ENCODE data around the gene AHCYL1. TPM values are rescaled to one million over a fixed set of nuclear protein-coding genes. Genes with fewer than 3 reads are reported as not detected.

AHCYL1 gene
- total and polyA plus RNA-seq, 2 donors (not counting 3 experiments of a cell fraction or from before 2014, with no cell fraction given): 49.2 to 74.2 TPM

DNA sequence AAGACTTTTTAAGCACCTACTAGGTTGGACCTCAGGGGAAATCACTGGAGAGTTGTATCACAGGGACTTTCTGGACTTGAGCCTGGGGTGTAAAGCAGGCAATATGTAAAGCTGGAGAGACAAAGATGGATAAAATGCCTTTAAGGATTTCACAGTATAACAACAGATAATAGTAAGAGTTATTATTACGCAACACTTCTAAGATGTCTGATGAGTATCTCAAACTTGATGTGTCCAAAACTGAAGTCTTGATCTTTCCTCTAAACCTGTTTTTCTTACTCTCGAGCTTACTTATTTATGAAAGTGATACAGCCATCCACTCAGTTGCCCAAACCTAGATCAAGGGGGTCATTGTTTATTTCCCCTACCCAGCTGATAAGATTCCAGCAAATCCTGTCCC, 47.8 kb downstream of the AHCYL1 start:
- Histone ChIP-seq H3K4me3 (replicated peaks in 1 of 3; ENCODE audit: insufficient read depth in 1 of 3, low read depth in 1 of 3, low read length in 3 of 3) (no peak overlapping the region), H3K79me2 (ENCODE audit: control insufficient read depth, insufficient read depth, low read length) (peaks cover 25% of the 10 kb centered on the region), H3K9ac (replicated peaks; ENCODE audit: extremely low read depth, insufficient read depth, low read length) (no peak overlapping the region), H3K9me3 (replicated peaks; ENCODE audit: control insufficient read depth, insufficient read depth, low read length) (no peaks in the 10 kb centered on the region), H3K4me1 (ENCODE audit: control insufficient read depth, extremely low read depth, insufficient read depth, low read length) (peaks cover 9% of the 10 kb centered on the region), H3K36me3 (ENCODE audit: control insufficient read depth in 2 of 2, extremely low read depth in 1 of 2, insufficient read depth in 2 of 2, low read length in 2 of 2) (no peaks in the 10 kb centered on the region), H3K4me2 (ENCODE audit: insufficient read depth, low read length) (no peak overlapping the region), H2AFZ (ENCODE audit: low read depth, low read length) (no peak overlapping the region), H3K27me3 (ENCODE audit: control insufficient read depth in 2 of 2, insufficient read depth in 2 of 2, low read length in 2 of 2) (no peaks in the 10 kb centered on the region), H3K27ac (ENCODE audit: insufficient read depth, low read depth, low read length) (no peak overlapping the region), H4K20me1 (replicated peaks; ENCODE audit: control insufficient read depth, extremely low read depth, insufficient read depth, low read length) (no peaks in the 10 kb centered on the region), H3K9me1 (replicated peaks; ENCODE audit: control insufficient read depth, extremely low read depth, insufficient read depth, low read length) (no peaks in the 10 kb centered on the region)
- ChIA-PET POLR2A (no interaction called here), CTCF (interaction anchor here (0.9 kb wide), 1 partner anchor 428 kb away, joined by 4 read pairs; no protein-coding TSS in a partner anchor)
- DNase-seq (ENCODE audit: low read depth, low spot score) (no peak), FAIRE-seq (no peak)
- dilution Hi-C loops (cut with MboI; ENCODE audit: extremely low pct_ligation_motif_present, low sequenced_read_pairs): no loop called here
- BruUV-seq (replicated peaks): no TSS peak
- TF ChIP-seq GATA2 (IDR thresholded peaks at IDR 0.05; ENCODE audit: insufficient read depth, insufficient read length, low read depth, low read length) (no peak), POLR2AphosphoS5 (IDR thresholded peaks at IDR 0.05; ENCODE audit: insufficient read depth, low read depth, low read length) (no peak)
- TF ChIP-seq, protein P1, sequence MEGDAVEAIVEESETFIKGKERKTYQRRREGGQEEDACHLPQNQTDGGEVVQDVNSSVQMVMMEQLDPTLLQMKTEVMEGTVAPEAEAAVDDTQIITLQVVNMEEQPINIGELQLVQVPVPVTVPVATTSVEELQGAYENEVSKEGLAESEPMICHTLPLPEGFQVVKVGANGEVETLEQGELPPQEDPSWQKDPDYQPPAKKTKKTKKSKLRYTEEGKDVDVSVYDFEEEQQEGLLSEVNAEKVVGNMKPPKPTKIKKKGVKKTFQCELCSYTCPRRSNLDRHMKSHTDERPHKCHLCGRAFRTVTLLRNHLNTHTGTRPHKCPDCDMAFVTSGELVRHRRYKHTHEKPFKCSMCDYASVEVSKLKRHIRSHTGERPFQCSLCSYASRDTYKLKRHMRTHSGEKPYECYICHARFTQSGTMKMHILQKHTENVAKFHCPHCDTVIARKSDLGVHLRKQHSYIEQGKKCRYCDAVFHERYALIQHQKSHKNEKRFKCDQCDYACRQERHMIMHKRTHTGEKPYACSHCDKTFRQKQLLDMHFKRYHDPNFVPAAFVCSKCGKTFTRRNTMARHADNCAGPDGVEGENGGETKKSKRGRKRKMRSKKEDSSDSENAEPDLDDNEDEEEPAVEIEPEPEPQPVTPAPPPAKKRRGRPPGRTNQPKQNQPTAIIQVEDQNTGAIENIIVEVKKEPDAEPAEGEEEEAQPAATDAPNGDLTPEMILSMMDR (IDR thresholded peaks at IDR 0.05; ENCODE audit: extremely low read depth in 1 of 2, insufficient read depth in 1 of 2, low read depth in 1 of 2, low read length in 2 of 2): no peak
- intact Hi-C loops (cut with micrococcal nuclease): loop anchor here (5.0 to 10.0 kb wide), 2 partner anchors 938 to 1475 kb away; partner anchors contain the start of gene TMEM167B

DNA sequence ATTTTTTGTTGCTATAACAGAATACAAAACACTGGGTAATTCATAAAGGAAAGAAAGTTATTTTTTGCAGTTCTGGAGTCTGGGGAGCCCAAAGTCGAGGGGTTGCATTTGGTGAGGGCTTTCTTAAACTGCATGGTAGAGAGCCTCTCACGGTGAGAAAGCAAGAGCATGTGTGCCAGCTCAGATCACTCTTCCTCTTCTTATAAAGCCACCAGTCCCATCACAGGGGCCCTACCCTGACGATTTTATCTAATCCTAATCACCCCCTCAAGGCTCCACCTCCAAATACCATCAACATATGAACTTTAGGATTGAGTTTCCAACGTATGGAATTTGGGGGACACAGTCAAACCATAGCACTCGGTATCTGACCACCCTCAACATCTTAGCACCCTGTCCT, 48.9 kb downstream of the AHCYL1 start:
- Histone ChIP-seq H3K4me3 (replicated peaks in 1 of 3; ENCODE audit: insufficient read depth in 1 of 3, low read depth in 1 of 3, low read length in 3 of 3) (no peak overlapping the region), H3K36me3 (ENCODE audit: control insufficient read depth in 2 of 2, extremely low read depth in 1 of 2, insufficient read depth in 2 of 2, low read length in 2 of 2) (peaks cover under 1 to 4% of the 10 kb centered on the region in 2 experiments), H4K20me1 (replicated peaks; ENCODE audit: control insufficient read depth, extremely low read depth, insufficient read depth, low read length) (no peaks in the 10 kb centered on the region), H3K4me1 (ENCODE audit: control insufficient read depth, extremely low read depth, insufficient read depth, low read length) (peaks cover 9% of the 10 kb centered on the region), H3K79me2 (ENCODE audit: control insufficient read depth, insufficient read depth, low read length) (peaks cover 26% of the 10 kb centered on the region), H3K9me3 (replicated peaks; ENCODE audit: control insufficient read depth, insufficient read depth, low read length) (no peaks in the 10 kb centered on the region), H3K9me1 (replicated peaks; ENCODE audit: control insufficient read depth, extremely low read depth, insufficient read depth, low read length) (no peaks in the 10 kb centered on the region), H3K27ac (ENCODE audit: insufficient read depth, low read depth, low read length) (no peak overlapping the region), H3K4me2 (ENCODE audit: insufficient read depth, low read length) (no peak overlapping the region), H3K27me3 (ENCODE audit: control insufficient read depth in 2 of 2, insufficient read depth in 2 of 2, low read length in 2 of 2) (no peaks in the 10 kb centered on the region), H3K9ac (replicated peaks; ENCODE audit: extremely low read depth, insufficient read depth, low read length) (no peak overlapping the region), H2AFZ (ENCODE audit: low read depth, low read length) (peak overlapping the region; percentile 96)
- FAIRE-seq: no peak
- intact Hi-C loops (cut with micrococcal nuclease): loop anchor here (5.0 to 10.0 kb wide), 2 partner anchors 939 to 1474 kb away; partner anchors contain the start of gene TMEM167B
- dilution Hi-C loops (cut with MboI; ENCODE audit: extremely low pct_ligation_motif_present, low sequenced_read_pairs): no loop called here
- ChIA-PET CTCF (no interaction called here), POLR2A (no interaction called here)
- no peak for DNase-seq (ENCODE audit: low read depth, low spot score)
- no peak for TF ChIP-seq FOS (IDR thresholded peaks at IDR 0.05; ENCODE audit: borderline replicate concordance, insufficient read depth, low read length)
- TF ChIP-seq EZH2 (IDR thresholded peaks at IDR 0.05; ENCODE audit: borderline replicate concordance, low read depth, low read length, severe bottlenecking): no peak
- TF ChIP-seq GATA2 (IDR thresholded peaks at IDR 0.05; ENCODE audit: insufficient read depth, insufficient read length, low read depth, low read length): no peak
- no peak for TF ChIP-seq POLR2AphosphoS5 (IDR thresholded peaks at IDR 0.05; ENCODE audit: insufficient read depth, low read depth, low read length)
- TF ChIP-seq, protein P1 (IDR thresholded peaks at IDR 0.05; ENCODE audit: extremely low read depth in 1 of 2, insufficient read depth in 1 of 2, low read depth in 1 of 2, low read length in 2 of 2): no peak
- TF ChIP-seq POLR2A (IDR thresholded peaks at IDR 0.05; ENCODE audit: low read depth, low read length): no peak
- no peak for TF ChIP-seq MYC (IDR thresholded peaks at IDR 0.05; ENCODE audit: low read depth, low read length)
- no peak for TF ChIP-seq JUN (IDR thresholded peaks at IDR 0.05; ENCODE audit: borderline replicate concordance, insufficient read depth, insufficient read length, low read depth)
- no TSS peak for BruUV-seq (replicated peaks)
